ENCODE measurements around the gene COQ10B. TPM values are rescaled to one million over a fixed set of nuclear protein-coding genes. Genes with fewer than 3 reads are reported as not detected.

Gene COQ10B
- total RNA-seq, 3 donors from 2014 or later (not counting 1 experiment from before 2014, with no cell fraction given) = 64.6 to 79.2 (median 72.5) TPM

DNA sequence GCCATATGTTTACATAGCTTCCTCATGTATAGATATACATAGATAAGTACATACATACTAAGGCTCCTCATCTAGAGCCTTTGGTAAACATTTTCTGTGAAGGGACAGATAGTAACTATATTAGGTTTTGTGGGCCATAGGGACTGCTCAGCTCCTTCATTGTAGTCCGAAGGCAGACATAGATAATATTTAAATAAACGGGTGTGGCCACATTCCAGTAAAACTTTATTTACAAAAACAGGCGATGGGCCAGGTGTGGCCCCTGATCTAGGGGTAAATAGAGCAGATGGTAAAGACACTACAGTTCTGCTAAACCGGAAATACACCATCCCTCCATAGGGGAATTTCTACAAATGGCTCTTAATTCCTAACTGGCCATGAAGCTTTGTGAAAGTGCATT is 7.3 kb downstream of the COQ10B start:
- TF ChIP-seq, protein P1, sequence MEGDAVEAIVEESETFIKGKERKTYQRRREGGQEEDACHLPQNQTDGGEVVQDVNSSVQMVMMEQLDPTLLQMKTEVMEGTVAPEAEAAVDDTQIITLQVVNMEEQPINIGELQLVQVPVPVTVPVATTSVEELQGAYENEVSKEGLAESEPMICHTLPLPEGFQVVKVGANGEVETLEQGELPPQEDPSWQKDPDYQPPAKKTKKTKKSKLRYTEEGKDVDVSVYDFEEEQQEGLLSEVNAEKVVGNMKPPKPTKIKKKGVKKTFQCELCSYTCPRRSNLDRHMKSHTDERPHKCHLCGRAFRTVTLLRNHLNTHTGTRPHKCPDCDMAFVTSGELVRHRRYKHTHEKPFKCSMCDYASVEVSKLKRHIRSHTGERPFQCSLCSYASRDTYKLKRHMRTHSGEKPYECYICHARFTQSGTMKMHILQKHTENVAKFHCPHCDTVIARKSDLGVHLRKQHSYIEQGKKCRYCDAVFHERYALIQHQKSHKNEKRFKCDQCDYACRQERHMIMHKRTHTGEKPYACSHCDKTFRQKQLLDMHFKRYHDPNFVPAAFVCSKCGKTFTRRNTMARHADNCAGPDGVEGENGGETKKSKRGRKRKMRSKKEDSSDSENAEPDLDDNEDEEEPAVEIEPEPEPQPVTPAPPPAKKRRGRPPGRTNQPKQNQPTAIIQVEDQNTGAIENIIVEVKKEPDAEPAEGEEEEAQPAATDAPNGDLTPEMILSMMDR (IDR thresholded peaks at IDR 0.05) = no peak
- no peaks in the 10 kb centered on the region for H3K27me3 ChIP-seq (ENCODE audit: control insufficient read depth, insufficient read depth, low read length)
- H3K27me3 Mint-ChIP-seq (ENCODE audit: low read depth in 2 of 2) = no peaks in the 10 kb centered on the region
- H3K27ac Mint-ChIP-seq = peak overlapping the region in 1 of 2 donors; percentile 52
- no peak overlapping the region for H3K27ac ChIP-seq (ENCODE audit: low read length)
- peaks cover 33 to 44% of the 10 kb centered on the region in 2 donors for H3K4me1 Mint-ChIP-seq
- H3K36me3 Mint-ChIP-seq = no peaks in the 10 kb centered on the region
- intact Hi-C loops (cut with micrococcal nuclease) = no loop called here
- H3K4me3 Mint-ChIP-seq = no peak overlapping the region
- H3K4me1 ChIP-seq (ENCODE audit: control insufficient read depth, insufficient read depth, low read length) = no peaks in the 10 kb centered on the region
- ATAC-seq (no peak), DNase-seq (no peak)
- H3K4me3 ChIP-seq (ENCODE audit: low read length) = no peak overlapping the region
- peaks cover 34% of the 10 kb centered on the region for H3K36me3 ChIP-seq (ENCODE audit: control insufficient read depth, insufficient read depth, low read length)
- 88% methylated on average over 1 of the region's 4 CpGs for WGBS (ENCODE audit: insufficient coverage)
- no peaks in the 10 kb centered on the region for H3K9me3 Mint-ChIP-seq
- no peaks in the 10 kb centered on the region for H3K9me3 ChIP-seq (ENCODE audit: control insufficient read depth, insufficient read depth, low read length)

DNA sequence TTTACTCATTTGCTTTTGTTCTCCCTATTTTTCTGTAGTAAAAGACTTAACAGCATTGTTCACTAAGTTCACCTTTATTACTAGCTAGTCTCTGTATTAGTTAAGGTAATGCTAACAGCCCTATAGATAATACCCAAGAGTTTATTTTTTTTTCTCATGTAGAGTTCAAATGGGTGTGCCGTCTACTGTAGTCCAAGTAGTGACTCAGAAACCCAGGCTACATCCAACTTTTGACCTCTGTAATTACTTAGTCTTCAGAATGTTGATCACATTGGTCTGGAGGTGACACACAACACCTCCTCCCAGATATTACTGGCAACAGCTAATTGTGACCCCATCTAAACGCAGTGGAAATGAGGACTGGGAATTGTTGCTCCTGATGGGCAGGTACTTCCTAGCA is 7.7 kb downstream of the COQ10B start:
- Histone ChIP-seq H3K9me3 (ENCODE audit: control insufficient read depth, insufficient read depth, low read length) (no peaks in the 10 kb centered on the region), H3K27me3 (ENCODE audit: control insufficient read depth, insufficient read depth, low read length) (no peaks in the 10 kb centered on the region), H3K27ac (ENCODE audit: low read length) (no peak overlapping the region), H3K4me3 (ENCODE audit: low read length) (no peak overlapping the region), H3K4me1 (ENCODE audit: control insufficient read depth, insufficient read depth, low read length) (no peaks in the 10 kb centered on the region), H3K36me3 (ENCODE audit: control insufficient read depth, insufficient read depth, low read length) (peaks cover 36% of the 10 kb centered on the region)
- Mint-ChIP-seq H3K27ac (peak overlapping the region in 1 of 2 donors; percentile 52), H3K27me3 (ENCODE audit: low read depth in 2 of 2) (no peaks in the 10 kb centered on the region), H3K9me3 (no peaks in the 10 kb centered on the region), H3K36me3 (peaks cover 2% of the 10 kb centered on the region), H3K4me1 (peaks cover 30 to 42% of the 10 kb centered on the region in 2 donors), H3K4me3 (no peak overlapping the region)
- intact Hi-C loops (cut with micrococcal nuclease) = no loop called here
- WGBS (ENCODE audit: insufficient coverage) = 92% methylated on average over 1 of the region's 2 CpGs
- ATAC-seq (no peak), DNase-seq (no peak)
- TF ChIP-seq, protein P1 (IDR thresholded peaks at IDR 0.05) = no peak

GRCh38 chr2:197464175-197464574 is 10.8 kb downstream of the COQ10B start:
- Histone ChIP-seq H3K4me3 (ENCODE audit: low read length) (no peak overlapping the region), H3K4me1 (ENCODE audit: control insufficient read depth, insufficient read depth, low read length) (no peaks in the 10 kb centered on the region), H3K27me3 (ENCODE audit: control insufficient read depth, insufficient read depth, low read length) (no peaks in the 10 kb centered on the region), H3K36me3 (ENCODE audit: control insufficient read depth, insufficient read depth, low read length) (peaks cover 62% of the 10 kb centered on the region), H3K27ac (ENCODE audit: low read length) (no peak overlapping the region), H3K9me3 (ENCODE audit: control insufficient read depth, insufficient read depth, low read length) (no peaks in the 10 kb centered on the region)
- H3K4me1 Mint-ChIP-seq = peaks cover 20 to 24% of the 10 kb centered on the region in 2 donors
- 100% methylated on average over 1 of the region's 1 CpG for WGBS (ENCODE audit: insufficient coverage)
- no peak for DNase-seq
- ATAC-seq = no peak
- no peaks in the 10 kb centered on the region for H3K9me3 Mint-ChIP-seq
- no peaks in the 10 kb centered on the region for H3K27me3 Mint-ChIP-seq (ENCODE audit: low read depth in 2 of 2)
- peaks cover 8% of the 10 kb centered on the region for H3K36me3 Mint-ChIP-seq
- intact Hi-C loops (cut with micrococcal nuclease) = no loop called here
- TF ChIP-seq, protein P1 (IDR thresholded peaks at IDR 0.05) = no peak
- H3K4me3 Mint-ChIP-seq = no peak overlapping the region
- H3K27ac Mint-ChIP-seq = peak overlapping the region in 1 of 2 donors; percentile 29

DNA sequence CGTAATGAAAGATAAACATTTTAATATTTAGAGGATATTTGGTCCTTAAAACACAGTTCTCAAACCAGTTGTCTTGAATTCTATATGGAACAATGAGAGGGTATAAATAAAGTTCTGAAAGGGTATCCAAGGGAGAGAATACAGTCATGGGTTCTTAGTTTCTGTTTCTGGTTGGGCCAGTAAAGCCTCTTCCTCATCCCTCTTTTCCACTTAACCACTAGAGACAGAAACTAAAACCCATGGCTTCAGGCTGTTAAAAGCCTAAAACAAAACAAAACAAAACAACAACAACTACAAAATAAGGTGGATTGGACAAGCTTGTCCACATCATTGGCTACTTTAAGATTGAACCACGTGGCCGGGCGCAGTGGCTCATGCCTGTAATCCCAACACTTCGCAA is 18.8 kb downstream of the COQ10B start:
- Mint-ChIP-seq H3K27me3 (ENCODE audit: low read depth in 2 of 2) (no peaks in the 10 kb centered on the region), H3K4me3 (no peak overlapping the region), H3K9me3 (no peaks in the 10 kb centered on the region), H3K4me1 (peaks cover 0 to 10% of the 10 kb centered on the region in 2 donors), H3K36me3 (peaks cover 12% of the 10 kb centered on the region), H3K27ac (peak overlapping the region; percentile 35 to 41)
- WGBS (ENCODE audit: insufficient coverage) = 95% methylated on average over 4 of the region's 5 CpGs
- Histone ChIP-seq H3K36me3 (ENCODE audit: control insufficient read depth, insufficient read depth, low read length) (peaks cover 77% of the 10 kb centered on the region), H3K27me3 (ENCODE audit: control insufficient read depth, insufficient read depth, low read length) (no peaks in the 10 kb centered on the region), H3K4me1 (ENCODE audit: control insufficient read depth, insufficient read depth, low read length) (no peaks in the 10 kb centered on the region), H3K4me3 (ENCODE audit: low read length) (no peak overlapping the region), H3K27ac (ENCODE audit: low read length) (no peak overlapping the region), H3K9me3 (ENCODE audit: control insufficient read depth, insufficient read depth, low read length) (no peaks in the 10 kb centered on the region)
- DNase-seq = no peak
- intact Hi-C loops (cut with micrococcal nuclease) = no loop called here
- TF ChIP-seq, protein P1 (IDR thresholded peaks at IDR 0.05) = no peak
- ATAC-seq = no peak
